DMS79 treated with DMSO at 0.1 percent for 48 hours (cell line): Measurements from ENCODE around the gene AK9.
A peak's percentile ranks its signal among the peaks of the same experiment; 100 is the strongest.

Experiments
- DNase-seq: peaks from one replicate; lab custom pipeline; 2025; lab: John Stamatoyannopoulos, UW

AK9 gene

DNA sequence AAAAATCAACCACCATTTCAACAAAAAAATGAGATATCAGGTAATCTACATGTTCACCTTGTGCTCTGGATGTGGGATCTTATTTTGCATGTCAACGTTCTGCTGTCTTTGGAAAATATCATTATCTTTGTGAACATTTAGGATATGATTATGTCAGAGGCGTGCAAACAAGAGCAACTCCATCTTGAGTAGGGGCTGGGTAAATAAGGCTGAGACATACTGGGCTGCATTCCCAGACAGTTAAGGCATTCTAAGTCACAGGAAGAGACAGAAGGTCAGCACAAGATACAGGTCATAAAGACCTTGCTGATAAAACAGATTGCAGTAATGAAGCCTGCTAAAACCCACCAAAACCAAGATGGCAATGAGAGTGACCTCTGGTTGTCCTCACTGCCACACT lies 179.2 kb downstream of the AK9 start:
- DNase-seq, result no peak

DNA sequence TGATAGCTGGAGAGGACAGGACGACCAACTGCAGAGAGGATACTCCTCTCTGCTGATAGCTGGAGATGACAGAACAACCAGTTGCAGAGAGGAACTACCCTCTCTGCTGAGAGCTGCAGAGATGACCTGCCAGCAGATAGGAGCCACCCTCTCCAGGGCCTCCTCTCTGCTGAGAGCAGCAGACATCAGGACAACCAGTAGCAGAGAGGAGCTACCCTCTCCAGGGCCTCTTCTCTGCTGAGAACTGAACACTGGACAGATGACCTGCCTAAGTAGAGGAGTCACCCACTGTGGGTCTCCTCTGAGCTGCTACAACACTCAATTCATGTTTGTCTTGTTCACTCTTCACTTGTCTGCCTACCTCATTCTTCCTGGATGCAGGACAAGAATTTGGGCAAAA lies 180.6 kb downstream of the AK9 start:
- DNase-seq, result no peak

DNA sequence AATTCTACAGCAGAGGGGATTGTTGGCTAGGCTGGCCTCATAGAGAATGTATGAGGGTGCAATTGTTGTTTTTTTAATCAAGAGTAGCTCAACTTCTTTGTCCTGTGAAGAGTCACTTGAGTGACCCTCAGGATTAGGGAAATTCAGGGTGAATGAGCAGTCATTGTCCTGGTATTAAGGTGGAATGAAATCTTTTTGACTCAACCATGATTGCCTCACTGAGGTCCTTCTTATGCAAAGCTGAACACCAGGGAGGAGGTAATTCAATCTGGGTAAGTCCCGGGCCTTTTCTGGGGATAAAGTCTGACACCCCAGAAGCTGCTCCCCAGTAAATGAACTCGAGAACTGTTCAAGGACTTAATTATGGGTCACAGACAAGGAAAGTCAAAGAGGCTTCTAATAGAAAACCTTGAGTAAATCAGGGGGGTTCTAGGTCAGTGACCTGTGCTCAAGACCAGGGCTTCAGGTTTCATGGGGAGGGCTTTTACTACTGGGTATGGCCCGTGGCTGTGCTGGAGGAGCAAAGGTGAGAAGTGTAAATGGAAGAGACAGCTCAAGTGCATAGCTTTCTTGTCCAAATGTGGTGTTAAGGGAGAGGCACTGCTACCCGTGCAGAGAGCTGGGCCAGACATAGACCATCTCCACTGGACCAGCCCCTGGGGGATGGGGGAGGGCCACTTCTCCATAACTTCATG lies 182.7 kb downstream of the AK9 start:
- DNase-seq, result no peak

DNA sequence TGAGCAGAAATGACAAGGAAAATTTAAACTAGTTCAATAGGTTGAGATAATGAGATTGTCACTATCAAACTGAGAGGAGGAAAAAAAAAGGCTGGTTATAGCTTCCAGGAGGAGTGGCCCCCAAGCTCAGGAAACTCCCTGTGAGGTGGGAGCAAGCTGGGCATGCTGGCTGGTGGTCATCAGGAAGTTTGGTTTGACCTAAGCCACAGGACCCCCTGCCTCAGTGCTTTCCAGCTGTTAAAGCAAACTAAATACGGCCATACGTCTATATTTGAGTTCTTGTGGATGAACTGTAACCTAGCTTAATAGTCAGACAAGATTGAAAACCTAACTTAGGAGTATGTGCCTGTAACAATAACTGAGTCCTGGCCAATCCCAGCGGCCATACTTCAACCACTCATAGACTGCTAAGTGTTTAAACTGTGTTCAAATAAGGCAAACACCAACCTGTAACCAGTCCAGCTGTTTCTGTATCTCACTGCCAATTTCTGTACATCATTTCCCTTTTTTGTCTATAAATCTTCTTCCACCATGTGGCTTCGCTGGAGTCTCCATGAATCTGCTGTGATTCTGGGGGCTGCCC lies 183.4 kb downstream of the AK9 start:
- no peak for DNase-seq

DNA sequence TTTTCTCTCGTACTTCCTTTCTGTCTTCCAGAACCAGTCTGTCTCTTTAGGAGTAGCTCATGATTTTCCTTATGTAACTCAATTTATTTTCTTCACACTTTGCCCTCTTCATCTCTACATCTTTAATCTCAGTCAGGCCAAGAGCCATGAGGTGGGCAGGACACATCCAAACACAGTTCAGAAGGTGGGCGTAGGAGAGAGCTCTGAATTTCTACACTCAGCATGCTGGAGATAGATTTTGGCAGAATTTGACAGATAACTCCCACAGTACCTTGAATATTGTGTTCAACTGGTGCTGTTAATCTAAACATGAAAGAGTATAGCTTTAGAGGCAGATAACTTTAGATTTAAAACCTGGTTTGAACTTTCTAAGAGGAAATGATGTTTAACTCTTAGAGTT lies 184.2 kb downstream of the AK9 start:
- DNase-seq, result no peak

DNA sequence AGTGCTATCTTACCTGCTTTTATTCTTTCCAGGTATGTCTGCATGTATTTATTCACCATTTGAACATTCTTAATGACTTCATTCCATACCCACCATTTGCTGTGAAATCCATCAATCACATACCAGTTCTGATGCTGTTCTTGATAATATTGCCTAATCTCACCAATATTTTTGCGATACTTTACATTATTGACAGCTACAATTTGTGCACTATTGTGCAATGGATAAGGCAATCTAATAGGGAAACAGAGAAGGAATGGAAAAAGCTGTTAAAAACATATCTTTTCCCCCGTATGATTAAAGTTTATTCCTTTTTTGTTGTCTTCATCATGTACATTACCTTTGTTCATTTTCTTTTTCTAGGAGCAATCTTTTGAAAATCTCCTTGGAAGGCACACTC lies 184.7 kb downstream of the AK9 start:
- DNase-seq, result no peak

DNA sequence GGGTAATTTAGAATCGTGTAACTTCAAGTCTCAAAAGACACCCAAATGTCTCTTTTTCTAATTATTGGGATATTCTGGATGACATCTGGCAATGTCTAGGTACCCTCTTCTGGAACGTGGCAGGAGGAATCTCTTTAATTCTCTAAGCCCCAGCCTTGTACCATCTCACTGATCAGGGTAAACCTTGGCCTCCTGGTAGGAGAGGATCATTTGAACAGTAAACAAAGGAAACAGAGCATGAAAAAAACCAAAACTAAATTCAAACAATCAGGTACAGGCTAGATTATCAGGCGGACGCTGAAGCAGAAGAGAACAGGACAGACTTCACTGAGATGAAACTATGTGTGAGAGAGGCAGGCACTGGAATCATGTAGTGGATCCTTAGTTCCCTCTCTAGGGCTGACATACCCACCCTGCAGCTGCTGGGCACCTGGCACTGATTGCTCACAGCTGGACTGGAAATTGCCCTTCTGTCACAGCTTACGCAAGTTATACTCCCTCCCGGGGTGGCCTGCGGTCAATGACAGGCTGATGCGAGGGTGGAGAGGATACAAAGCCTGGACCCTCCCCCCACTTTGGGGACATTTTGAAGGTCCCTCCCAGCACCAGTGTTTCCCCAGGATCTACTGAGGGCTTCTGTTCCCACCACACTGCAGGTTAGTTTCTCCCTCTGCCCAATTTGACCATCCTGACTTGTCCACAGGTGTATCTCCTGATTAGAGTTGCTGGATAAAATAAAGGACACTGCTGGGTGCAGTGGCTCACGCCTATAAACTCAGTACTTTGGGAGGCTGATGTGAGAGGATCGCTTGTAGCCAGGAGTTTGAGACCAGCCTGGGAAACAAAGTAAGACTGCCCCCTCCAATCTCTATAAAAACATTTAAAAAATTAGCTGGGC lies 187.4 kb downstream of the AK9 start:
- no peak for DNase-seq

DNA sequence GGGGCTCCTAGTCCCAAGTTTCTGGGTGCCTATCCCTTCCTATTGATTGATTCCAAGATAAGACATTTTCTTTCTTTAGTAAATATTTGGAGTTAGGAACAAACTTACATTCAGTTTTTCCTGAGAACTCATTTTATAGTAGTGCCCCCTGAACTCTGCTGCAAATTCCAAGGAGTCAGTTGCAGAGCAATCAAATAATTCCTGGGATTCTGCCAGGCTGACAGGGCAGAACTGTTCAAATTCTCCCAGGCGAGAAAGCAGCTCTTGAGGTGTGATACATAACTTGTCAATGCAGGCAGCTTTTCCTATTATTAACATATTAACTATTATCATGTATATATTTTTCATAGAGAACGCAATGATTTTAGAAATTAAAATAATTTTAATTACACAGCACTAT lies 192.1 kb downstream of the AK9 start:
- DNase-seq, result no peak

DNA sequence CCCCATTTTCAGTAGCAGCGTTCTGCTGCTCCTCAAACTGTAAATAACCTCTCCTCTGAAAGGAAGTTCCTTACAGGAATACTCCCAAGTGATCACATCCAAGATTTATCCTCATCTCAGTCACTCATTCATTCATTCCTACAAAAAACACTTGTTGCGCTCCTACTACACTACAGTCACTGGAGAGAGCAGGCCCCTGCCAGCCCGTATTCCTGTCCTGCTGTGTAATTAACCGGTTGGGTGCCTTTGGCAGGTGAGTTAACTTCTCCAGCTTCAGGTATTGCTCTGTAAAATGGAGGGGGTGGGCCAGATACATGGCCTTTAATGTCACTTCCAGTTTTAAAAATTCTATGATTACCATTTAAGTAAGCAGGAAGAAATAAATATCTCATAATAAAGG lies 192.9 kb downstream of the AK9 start:
- no peak for DNase-seq

DNA sequence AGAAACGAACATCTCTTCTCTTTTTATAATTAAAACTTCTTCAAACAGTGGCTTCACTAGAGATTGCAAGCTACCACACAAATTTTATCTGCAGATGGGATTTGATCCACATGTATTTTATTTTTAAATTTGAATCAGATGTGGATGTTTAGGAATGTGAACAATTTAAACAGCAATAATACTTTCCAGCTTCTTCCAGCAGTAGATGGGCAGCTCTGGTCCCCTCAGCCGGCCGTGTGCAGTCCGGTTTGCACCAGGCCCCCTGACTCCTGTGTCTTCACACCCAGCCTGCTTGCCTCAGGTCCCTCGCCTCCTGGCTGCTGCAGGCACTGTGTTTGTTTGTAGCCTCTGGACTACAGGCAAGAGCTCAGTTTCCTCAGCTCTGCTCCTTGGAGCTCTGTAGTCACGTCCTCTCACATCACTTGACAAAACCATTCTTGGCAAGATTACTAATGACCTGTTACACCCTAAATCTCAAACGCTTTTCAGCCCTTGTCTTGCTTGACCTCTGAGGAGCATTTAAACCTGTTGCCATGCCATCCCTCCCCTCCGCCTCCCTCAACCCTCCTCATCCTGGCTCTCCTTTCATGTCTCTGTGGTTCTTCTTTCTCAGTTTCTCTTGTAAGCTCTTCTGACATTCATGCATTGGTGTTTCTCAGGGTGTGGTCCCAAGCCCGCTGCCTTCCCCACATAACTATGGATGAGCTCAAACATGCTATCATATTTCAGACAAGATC lies 194.8 kb downstream of the AK9 start:
- DNase-seq, result no peak

DNA sequence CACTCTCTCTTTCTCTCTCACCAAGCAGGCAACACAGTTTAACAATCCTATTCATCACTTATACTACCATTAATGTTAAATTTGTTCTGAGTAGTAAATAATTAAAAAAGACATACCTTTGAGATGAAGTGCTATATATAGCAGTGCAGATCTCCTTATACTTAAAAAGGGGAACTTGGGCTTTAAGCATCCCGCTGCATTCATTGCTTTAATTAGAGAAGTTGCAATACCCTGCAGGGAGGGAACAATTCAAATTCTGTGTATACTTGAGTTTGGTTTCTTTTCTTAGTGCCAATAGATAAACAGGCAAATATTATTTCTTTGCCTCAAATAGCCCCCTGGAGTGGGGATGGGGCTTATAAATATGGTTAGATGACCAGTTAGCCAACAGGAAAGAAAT lies 197.1 kb downstream of the AK9 start:
- no peak for DNase-seq

DNA sequence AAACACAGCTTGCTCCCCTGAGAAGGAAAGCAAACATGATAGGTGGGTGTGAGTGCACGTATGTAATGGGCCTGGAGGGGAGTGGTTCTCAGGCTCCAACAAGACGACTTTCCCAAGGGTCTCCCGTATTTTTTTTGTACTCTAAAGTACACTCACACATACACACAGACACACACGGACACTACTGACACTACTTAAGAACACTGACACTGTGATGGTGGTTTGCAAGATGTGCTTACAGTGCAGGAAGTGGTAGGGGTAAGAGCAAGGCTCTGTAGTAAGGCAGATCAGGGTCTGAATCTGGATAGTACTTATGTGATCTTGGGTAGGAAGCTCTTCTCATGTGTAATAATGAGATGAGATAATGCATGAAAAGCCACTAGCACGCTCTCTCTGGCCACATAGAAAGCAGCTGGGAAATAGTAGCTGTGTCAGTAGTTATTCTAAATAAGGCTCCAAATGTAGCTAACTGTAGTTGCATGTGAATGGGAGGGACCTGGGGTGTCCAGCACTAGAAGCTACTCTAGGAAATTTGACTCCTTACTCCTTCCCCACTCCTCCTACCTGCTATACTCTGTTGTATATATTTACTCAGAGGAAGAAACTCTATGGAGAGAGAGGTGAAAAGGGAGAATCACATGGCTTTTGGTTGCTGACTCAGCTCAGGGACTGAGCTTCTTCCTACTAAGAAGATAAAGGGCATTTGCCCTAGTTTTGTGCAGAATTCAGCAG lies 199.6 kb downstream of the AK9 start:
- DNase-seq, result peak; percentile 82

DNA sequence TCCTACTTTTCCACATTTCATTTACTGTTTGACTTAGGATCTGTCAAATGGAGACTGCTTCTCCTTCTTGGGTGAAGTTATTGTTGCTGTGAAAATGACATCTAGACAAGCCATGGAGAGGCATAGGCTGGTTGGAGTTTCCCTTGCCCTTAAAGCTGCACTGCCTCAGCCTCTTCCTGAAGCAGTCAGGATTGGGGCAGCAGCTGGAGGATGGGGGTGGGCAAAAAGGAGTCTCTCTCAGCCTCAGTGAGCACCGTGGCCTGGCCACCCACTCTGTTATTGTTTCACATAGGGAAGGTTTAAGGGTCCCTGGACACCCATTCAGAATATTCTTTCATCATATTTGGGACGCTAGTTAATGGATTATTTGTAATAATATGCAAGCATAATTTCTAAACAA lies 200.3 kb downstream of the AK9 start:
- DNase-seq, result no peak

DNA sequence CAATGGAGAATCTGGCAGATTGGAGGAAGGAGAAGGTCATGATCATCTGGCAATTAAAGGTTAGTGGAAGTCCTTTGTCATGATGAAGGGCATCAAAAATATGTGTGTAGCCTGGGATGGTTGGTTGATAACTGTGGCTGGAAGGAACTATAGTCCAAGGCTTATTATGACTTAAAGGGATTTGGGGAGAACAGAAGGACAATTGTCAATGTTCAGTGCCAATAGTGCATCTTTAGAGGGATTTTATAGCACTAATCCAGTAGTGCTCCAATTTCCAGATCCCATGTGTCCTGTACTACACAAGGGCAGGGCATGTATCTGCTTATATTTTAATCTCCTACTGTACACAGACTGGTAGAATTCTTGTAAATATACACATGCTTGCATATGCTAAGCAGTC lies 203.0 kb downstream of the AK9 start:
- no peak for DNase-seq

DNA sequence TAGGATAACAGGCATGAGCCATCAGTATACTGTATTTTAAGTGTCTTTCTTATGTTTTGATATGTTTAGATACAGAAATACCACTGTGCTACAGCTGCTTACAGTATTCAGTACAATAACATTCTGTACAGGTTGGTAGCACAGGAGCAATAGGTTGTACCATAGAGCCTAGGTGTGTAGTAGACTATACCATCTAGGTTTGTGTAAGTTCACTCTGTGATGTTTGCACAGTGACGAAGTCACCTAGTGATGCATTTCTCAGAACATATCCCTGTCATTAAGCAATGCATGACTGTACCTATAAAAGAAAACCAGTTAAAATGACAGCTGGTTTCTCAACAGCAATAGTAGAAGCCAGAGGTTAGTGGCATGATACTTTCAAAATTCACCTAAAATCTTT lies 204.9 kb downstream of the AK9 start:
- no peak for DNase-seq

DNA sequence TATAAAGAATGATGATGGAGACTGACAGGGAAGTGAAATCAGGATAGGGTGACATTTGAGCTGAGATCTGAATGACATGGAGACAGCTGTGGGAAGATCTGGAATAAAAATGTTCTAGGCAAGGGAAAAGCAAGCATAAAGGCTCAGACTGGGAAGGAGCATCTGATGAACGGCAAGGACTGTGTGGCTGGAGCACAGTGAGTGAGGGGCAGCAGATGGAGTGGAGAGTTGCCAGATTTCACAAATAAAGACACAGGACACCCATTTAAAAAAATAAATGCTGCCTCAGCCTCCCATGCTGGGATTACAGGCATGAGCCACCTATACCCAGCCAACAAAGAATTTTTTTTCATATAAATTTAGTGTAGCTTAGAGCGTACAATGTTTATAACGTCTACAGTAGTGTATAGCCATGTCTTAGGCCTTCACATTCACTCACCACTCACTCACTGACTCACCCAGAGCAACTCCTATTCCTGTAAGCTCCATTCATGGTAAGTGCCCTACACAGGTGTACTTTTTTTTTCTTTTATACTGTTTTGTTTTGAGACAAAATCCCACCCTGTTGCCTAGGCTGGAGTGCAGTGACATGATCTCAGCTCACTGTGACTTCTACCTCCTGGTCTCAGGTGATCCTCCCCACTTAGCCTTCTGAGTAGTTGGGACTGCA lies 205.6 kb downstream of the AK9 start:
- DNase-seq, result no peak

DNA sequence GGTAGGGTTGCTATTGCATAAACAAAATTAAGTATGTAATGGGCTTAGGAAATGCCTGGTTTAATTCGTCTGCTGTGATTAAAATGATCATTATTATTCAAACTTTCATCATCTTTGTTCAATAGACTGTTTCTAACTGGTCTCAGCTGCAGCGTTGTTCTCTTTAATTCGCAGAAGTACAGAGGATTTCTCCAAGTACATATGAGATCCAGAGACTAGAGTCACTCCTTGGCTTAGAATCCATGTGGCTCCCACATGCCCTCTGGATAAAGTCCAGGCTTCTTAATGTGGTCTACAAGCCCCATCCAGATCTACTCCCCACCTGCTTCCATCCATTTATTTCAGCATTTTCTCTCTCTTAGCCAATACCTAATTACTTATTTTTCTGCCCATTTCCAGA lies 206.9 kb downstream of the AK9 start:
- no peak for DNase-seq

DNA sequence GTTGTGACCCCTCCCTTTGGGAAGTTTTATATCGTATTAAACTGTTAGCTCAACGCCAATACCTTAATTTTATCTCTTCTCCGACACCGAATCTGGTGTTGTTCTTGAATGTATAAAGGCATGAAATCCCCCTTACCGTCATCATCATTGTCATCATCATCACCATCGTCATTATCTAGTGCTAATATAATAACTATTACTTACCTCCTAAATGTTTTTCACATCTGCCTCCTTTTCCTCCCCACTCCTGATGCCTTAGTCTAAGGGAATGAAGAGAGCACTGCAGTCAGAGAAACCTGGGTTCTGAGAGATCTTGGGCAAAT lies 207.3 kb downstream of the AK9 start:
- no peak for DNase-seq

DNA sequence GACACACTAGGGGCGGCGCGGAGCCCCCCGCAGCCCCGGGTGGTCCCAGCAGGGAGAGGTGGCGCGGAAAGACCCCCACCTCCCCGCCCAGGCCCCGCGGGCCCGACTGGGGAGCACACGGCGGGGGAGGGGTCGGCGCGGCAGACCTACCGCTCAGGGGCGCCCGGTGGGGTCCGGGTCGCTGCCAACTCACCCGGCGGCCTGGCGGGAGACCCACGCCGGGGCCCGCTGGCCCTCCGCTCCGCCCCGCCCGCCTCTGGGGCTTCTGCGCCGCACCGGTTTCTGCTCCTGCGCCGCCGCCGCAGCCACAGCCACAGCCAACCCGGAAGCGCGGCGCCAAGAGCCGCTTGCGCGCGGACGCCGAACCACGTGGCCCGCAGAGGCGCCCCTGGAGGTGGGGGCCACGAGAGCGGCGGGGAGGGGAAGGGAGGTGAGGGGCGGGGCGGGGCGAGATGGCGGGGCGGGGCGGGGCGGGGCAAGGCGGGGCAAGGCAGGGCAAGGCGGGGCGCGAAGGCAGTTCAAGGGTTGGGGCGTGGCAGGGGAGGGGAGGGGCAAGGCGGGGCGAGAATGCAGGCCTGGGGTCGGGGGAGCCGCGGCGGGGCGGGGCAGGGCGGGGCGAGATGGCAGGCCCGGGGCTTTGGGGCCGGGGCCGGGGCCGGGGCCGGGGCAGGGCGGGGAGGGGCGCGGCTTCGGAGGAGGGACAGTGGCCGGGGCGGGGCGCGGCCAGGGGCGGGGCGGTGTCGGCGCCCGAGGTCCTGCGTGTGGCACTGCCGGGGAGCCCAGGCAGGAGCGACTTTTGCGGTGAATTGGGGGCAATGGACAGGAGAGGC lies 207.9 kb downstream of the AK9 start, which contains the start of gene ZBTB24:
TSS of gene ZBTB24 (minus strand) at position 315 of the 830 bp plus-strand sequence. CDS start 1,193 bp downstream, outside the sequence.
- DNase-seq, result peak; percentile 81

DNA sequence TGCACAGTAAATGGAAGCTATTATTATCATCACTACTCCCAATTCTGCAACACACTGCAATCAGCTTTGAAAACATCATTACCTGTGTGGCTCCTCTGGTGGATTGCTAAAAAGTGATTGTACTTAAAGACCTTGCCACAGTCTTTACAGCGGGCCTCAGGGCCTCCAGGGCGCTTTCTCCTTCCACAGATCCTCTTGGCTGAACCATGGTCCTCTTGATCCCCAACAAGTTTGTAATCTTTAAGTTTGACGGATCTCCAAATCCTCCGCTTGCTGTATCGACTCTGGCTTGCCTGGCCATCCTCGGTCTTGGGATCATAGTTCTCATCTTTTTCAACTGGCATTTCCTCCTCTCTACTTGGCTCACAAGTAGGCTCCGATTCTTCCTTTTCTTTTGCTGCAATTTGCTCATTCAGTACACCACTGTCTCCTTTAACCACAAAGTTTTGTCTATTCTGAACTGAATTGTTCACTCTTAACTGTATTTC lies 210.0 kb downstream of the AK9 start:
- DNase-seq, result no peak
